Neuronal stem cell (in vitro differentiated cells): ENCODE results near the gene GPRC5A. TPM values are rescaled to one million over a fixed set of nuclear protein-coding genes. Genes with fewer than 3 reads are reported as not detected.
"Not testable (repeated sequence)": the region's sequence is repeated elsewhere in the genome, so short reads cannot be mapped to it uniquely, and the experiment has no call there.

Experiments used
- DNase-seq: peaks from one replicate; pipeline ENCODE4 v3.0.0-alpha.2; 2013; ENCODE audit warnings: low spot score
- H2AFZ ChIP-seq: one replicate; pipeline ENCODE4 v1.6.1; 2013; ENCODE audit warnings: mild to moderate bottlenecking, low read length, inconsistent platforms
- H2AK5ac ChIP-seq: 2 replicates; pipeline ENCODE4 v1.6.1; 2013; ENCODE audit warnings: low read depth, mild to moderate bottlenecking, inconsistent platforms, low read length, moderate library complexity, mixed read lengths
- H2BK120ac ChIP-seq: 2 replicates; pipeline ENCODE4 v1.6.1; 2013; ENCODE audit warnings: low read depth, mild to moderate bottlenecking, inconsistent platforms, low read length, moderate library complexity, mixed read lengths
- H2BK12ac ChIP-seq: one replicate; pipeline ENCODE4 v1.6.1; 2013; ENCODE audit warnings: low read length, inconsistent platforms
- H2BK15ac ChIP-seq: 2 replicates; pipeline ENCODE4 v1.6.1; 2013; ENCODE audit warnings: mild to moderate bottlenecking, low read length, inconsistent platforms, mixed read lengths
- H2BK5ac ChIP-seq: one replicate; pipeline ENCODE4 v1.6.1; 2013; ENCODE audit warnings: inconsistent platforms, mild to moderate bottlenecking, low read length, moderate library complexity
- H3K14ac ChIP-seq: one replicate; pipeline ENCODE4 v1.6.1; 2013; ENCODE audit warnings: low read length, inconsistent platforms
- H3K18ac ChIP-seq: 2 replicates; pipeline ENCODE4 v1.6.1; 2013; ENCODE audit warnings: low read length, inconsistent platforms
- H3K23ac ChIP-seq: 2 replicates; pipeline ENCODE4 v1.6.1; 2013; ENCODE audit warnings: low read depth, mild to moderate bottlenecking, mixed read lengths, low read length, inconsistent platforms; ENCODE audit not compliant: poor library complexity
- H3K27ac ChIP-seq: replicated peaks from 3 replicates; pipeline ENCODE4 v1.5.1; 2013; ENCODE audit warnings: low read length, inconsistent platforms
- H3K27me3 ChIP-seq, 3 experiments: 2 replicates each; pipeline ENCODE4 v1.6.1; 2013; ENCODE audit warnings: low read length in 3 of 3, mild to moderate bottlenecking in 2 of 3, inconsistent platforms in 1 of 3, low read depth in 1 of 3, mixed read lengths in 1 of 3, moderate library complexity in 1 of 3; ENCODE audit not compliant: control insufficient read depth in 3 of 3, insufficient read depth in 3 of 3
- H3K36me3 ChIP-seq, 2 donors: replicated peaks in 1 of 2; 2 replicates each; pipeline ENCODE4 v1.6.1; 2013; ENCODE audit warnings: low read length in 2 of 2; ENCODE audit not compliant: control insufficient read depth in 2 of 2, insufficient read depth in 2 of 2
- H3K4ac ChIP-seq: 2 replicates; pipeline ENCODE4 v1.6.1; 2013; ENCODE audit warnings: inconsistent platforms, mild to moderate bottlenecking, low read length, moderate library complexity
- H3K4me1 ChIP-seq, 2 donors: 1 replicate in 1 of 2; 2 replicates in 1 of 2; pipeline ENCODE4 v1.6.1; 2013; ENCODE audit warnings: low read length in 2 of 2, low read depth in 1 of 2; ENCODE audit not compliant: control insufficient read depth in 2 of 2, insufficient read depth in 1 of 2
- H3K4me2 ChIP-seq: one replicate; pipeline ENCODE4 v1.6.1; 2013; ENCODE audit warnings: mild to moderate bottlenecking, low read length, inconsistent platforms; ENCODE audit not compliant: insufficient read depth, poor library complexity, severe bottlenecking
- H3K4me3 ChIP-seq, 2 donors: 2 replicates each; pipeline ENCODE4 v1.5.1; 2013; ENCODE audit warnings: low read length in 2 of 2, mild to moderate bottlenecking in 2 of 2, inconsistent platforms in 1 of 2, moderate library complexity in 1 of 2
- H3K79me1 ChIP-seq: one replicate; pipeline ENCODE4 v1.6.1; 2013; ENCODE audit warnings: low read depth, mild to moderate bottlenecking, inconsistent platforms, low read length, moderate library complexity
- H3K9ac ChIP-seq: one replicate; pipeline ENCODE4 v1.6.1; 2013; ENCODE audit warnings: mild to moderate bottlenecking, low read depth, low read length, inconsistent platforms; ENCODE audit not compliant: poor library complexity
- H3K9me3 ChIP-seq, 2 donors: replicated peaks in 1 of 2; 2 replicates each; pipeline versions ENCODE3 to v1.6.1; 2013; ENCODE audit warnings: low read length in 2 of 2, mild to moderate bottlenecking in 2 of 2, inconsistent platforms in 1 of 2, low read depth in 1 of 2, mixed read lengths in 1 of 2, moderate library complexity in 1 of 2; ENCODE audit not compliant: control insufficient read depth in 2 of 2, insufficient read depth in 1 of 2
- H4K8ac ChIP-seq: one replicate; pipeline ENCODE4 v1.6.1; 2013; ENCODE audit warnings: low read depth, mild to moderate bottlenecking, inconsistent platforms, low read length, moderate library complexity
- H4K91ac ChIP-seq: one replicate; pipeline ENCODE4 v1.6.1; 2013; ENCODE audit warnings: low read length, low read depth, mild to moderate bottlenecking, inconsistent platforms; ENCODE audit not compliant: poor library complexity
- WGBS, 2 donors: extraction: QIAGEN DNeasy Blood & Tissue Kit; methylation state at CpG; one replicate each; pipeline ENCODE4 v1.1.7; 2013; ENCODE audit warnings: missing lambda C conversion rate in 2 of 2, mixed read lengths in 1 of 2; ENCODE audit not compliant: insufficient read length in 2 of 2, insufficient replicate concordance in 1 of 2; ENCODE audit errors: extremely low coverage in 2 of 2; 5-methylcytosine and 5-hydroxymethylcytosine counted together
- polyA plus RNA-seq, 2 experiments: library from polyadenylated mRNA; stranded (reverse); fragments of 200-250 nt; gene quantifications; one replicate each; pipeline ENCODE4 v1.2.3, GENCODE V29; 2013

Gene GPRC5A
- not detected for polyA plus RNA-seq (2013, experiment 1 of 2)
- polyA plus RNA-seq (2013, experiment 2 of 2), result not detected

GRCh38 chr12:12891080-12891880 lies at the start of gene GPRC5A:
TSS of gene GPRC5A (plus strand) at chr12:12891562. CDS start at chr12:12908250, 16,688 bp downstream.
- no peak within 1 kb of the TSS for H4K91ac ChIP-seq
- H4K8ac ChIP-seq, result no peak within 1 kb of the TSS
- no peak within 1 kb of the TSS for H3K4ac ChIP-seq
- H3K4me1 ChIP-seq, result peaks cover 3 to 5% of the 10 kb centered on the region in 2 donors
- H2BK15ac ChIP-seq, result no peak within 1 kb of the TSS
- no CpG with 5 or more reads among the region's 50 CpGs for WGBS, 2 donors
- H3K9me3 ChIP-seq, result no peaks in the 10 kb centered on the region
- no peak within 1 kb of the TSS for H3K27ac ChIP-seq
- H3K27me3 ChIP-seq, result peaks cover 6 to 66% (median 35%) of the 10 kb centered on the region in 3 experiments
- DNase-seq, result no peak
- H3K18ac ChIP-seq, result peak within 1 kb of the TSS; percentile 69
- no peak within 1 kb of the TSS for H3K9ac ChIP-seq
- H2AK5ac ChIP-seq, result peak within 1 kb of the TSS; percentile 20
- peak within 1 kb of the TSS; percentile 92 for H3K4me2 ChIP-seq
- H2BK5ac ChIP-seq, result no peak within 1 kb of the TSS
- no peak within 1 kb of the TSS for H2BK120ac ChIP-seq
- H3K4me3 ChIP-seq, result peak within 1 kb of the TSS; percentile 41 to 75
- H3K23ac ChIP-seq, result no peak within 1 kb of the TSS
- no peak within 1 kb of the TSS for H2BK12ac ChIP-seq
- H3K14ac ChIP-seq, result no peak within 1 kb of the TSS
- peak within 1 kb of the TSS; percentile 92 for H2AFZ ChIP-seq
- H3K36me3 ChIP-seq, result no peaks in the 10 kb centered on the region
- H3K79me1 ChIP-seq, result no peaks in the 10 kb centered on the region

GRCh38 chr12:12845794-12846243 lies 45.5 kb upstream of the GPRC5A start:
- no peak overlapping the region for H4K8ac ChIP-seq
- H2BK120ac ChIP-seq, result no peak overlapping the region
- H3K9ac ChIP-seq, result no peak overlapping the region
- H2AFZ ChIP-seq, result no peak overlapping the region
- H2AK5ac ChIP-seq, result no peak overlapping the region
- no peak overlapping the region for H3K23ac ChIP-seq
- H3K27ac ChIP-seq, result no peak overlapping the region
- H3K36me3 ChIP-seq, result peaks cover 0 to 5% of the 10 kb centered on the region in 2 donors
- no peak overlapping the region for H3K18ac ChIP-seq
- no peak overlapping the region for H4K91ac ChIP-seq
- H3K4me1 ChIP-seq, result no peaks in the 10 kb centered on the region
- H3K9me3 ChIP-seq, result no peaks in the 10 kb centered on the region
- H3K4me3 ChIP-seq, result no peak overlapping the region
- H3K4ac ChIP-seq, result no peak overlapping the region
- no peaks in the 10 kb centered on the region for H3K27me3 ChIP-seq
- no peak overlapping the region for H2BK5ac ChIP-seq
- no peak overlapping the region for H3K4me2 ChIP-seq
- H3K79me1 ChIP-seq, result no peaks in the 10 kb centered on the region
- no peak overlapping the region for H3K14ac ChIP-seq
- DNase-seq, result no peak
- no peak overlapping the region for H2BK15ac ChIP-seq
- H2BK12ac ChIP-seq, result no peak overlapping the region
- WGBS, 2 donors, result no CpG with 5 or more reads among the region's 4 CpGs

GRCh38 chr12:12846780-12847179 lies 44.6 kb upstream of the GPRC5A start:
- H4K91ac ChIP-seq, H3K27me3 ChIP-seq, H3K9ac ChIP-seq, H3K14ac ChIP-seq, H2BK12ac ChIP-seq, H4K8ac ChIP-seq, H3K4me2 ChIP-seq, H2BK5ac ChIP-seq, H2AK5ac ChIP-seq, H2BK120ac ChIP-seq, H3K27ac ChIP-seq, H3K18ac ChIP-seq, H2AFZ ChIP-seq, H3K23ac ChIP-seq, H3K4me3 ChIP-seq, H3K4ac ChIP-seq, H2BK15ac ChIP-seq, H3K4me1 ChIP-seq, H3K36me3 ChIP-seq, DNase-seq, H3K9me3 ChIP-seq, H3K79me1 ChIP-seq: not testable (repeated sequence)
- WGBS, 2 donors, result no CpG with 5 or more reads among the region's 3 CpGs

- no peak for DNase-seq
- H3K4me1 ChIP-seq, result no peaks in the 10 kb centered on the region
- H3K9ac ChIP-seq, result no peak overlapping the region
- H3K27me3 ChIP-seq, result no peaks in the 10 kb centered on the region
- no peaks in the 10 kb centered on the region for H3K36me3 ChIP-seq
- peaks cover 0 to 4% of the 10 kb centered on the region in 2 donors for H3K9me3 ChIP-seq
- no peak overlapping the region for H2BK12ac ChIP-seq
- no peak overlapping the region for H3K4me2 ChIP-seq
- no CpG with 5 or more reads among the region's 3 CpGs for WGBS, 2 donors
- no peak overlapping the region for H3K4me3 ChIP-seq
- H2BK120ac ChIP-seq, result no peak overlapping the region
- H3K14ac ChIP-seq, result no peak overlapping the region
- H3K27ac ChIP-seq, result no peak overlapping the region
- H4K91ac ChIP-seq, result no peak overlapping the region
- no peak overlapping the region for H2AFZ ChIP-seq
- H3K79me1 ChIP-seq, result no peaks in the 10 kb centered on the region
- H3K23ac ChIP-seq, result no peak overlapping the region
- no peak overlapping the region for H3K4ac ChIP-seq
- no peak overlapping the region for H2AK5ac ChIP-seq
- H2BK15ac ChIP-seq, result no peak overlapping the region
- no peak overlapping the region for H3K18ac ChIP-seq
- H2BK5ac ChIP-seq, result no peak overlapping the region
- no peak overlapping the region for H4K8ac ChIP-seq
Measured at GRCh38 chr12:12853435-12853834, 37.9 kb upstream of the GPRC5A start.
